ENCODE results near the gene LCLAT1.

Gene LCLAT1

DNA sequence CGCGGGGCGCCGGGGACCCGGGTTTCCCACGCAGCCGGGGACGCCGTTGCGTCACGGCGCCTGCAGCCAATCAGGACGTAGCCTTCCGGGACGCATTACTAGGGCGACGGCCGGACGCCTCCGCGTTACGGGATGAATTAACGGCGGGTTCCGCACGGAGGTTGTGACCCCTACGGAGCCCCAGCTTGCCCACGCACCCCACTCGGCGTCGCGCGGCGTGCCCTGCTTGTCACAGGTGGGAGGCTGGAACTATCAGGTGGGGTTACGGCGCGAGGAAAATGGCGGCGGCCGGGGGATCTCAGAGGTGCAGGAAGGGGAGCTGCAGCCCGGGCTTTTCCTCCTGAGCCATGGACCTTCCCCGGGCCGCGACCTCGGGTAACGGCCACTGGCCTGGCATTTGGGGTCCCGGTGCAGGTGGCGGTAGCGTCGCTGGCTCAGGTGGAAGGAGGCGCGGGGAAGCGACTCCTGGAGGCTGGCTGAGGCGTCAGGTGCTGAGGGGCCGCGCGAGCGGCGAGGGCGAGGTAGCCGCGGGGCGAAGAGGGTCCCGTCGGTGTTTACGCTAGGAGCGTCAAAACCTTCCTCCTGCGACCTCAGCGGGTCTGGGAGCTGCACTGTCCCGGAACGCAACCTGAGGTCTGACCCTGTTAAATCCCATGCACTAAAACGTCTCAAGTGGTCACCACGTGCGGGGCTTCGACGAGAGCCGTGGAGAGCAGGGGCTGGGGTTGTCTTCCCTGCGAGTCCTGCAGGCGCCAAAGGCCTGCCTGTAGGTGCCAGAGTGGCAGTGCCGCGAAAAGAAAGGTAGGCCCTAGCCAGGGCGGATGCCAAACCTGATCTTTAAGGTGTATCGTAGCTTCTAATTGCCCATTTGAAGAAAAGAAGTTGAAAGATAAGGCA, at the start of gene LCLAT1:
Gene LCLAT1 (plus strand): TSS at position 98 of the 897 bp plus-strand sequence. CDS start 78,345 bp downstream, outside the sequence.
- H3K4me3 ChIP-seq (ENCODE audit: low read length), result peak within 1 kb of the TSS; percentile 63
- H3K9me3 ChIP-seq (ENCODE audit: insufficient read depth, low read depth, low read length), result no peaks in the 10 kb centered on the region
- peak within 1 kb of the TSS; percentile 71 for H3K9ac ChIP-seq (ENCODE audit: low read depth, low read length)
- H3K36me3 ChIP-seq (ENCODE audit: insufficient read depth, low read depth, low read length), result no peaks in the 10 kb centered on the region
- H3K27ac ChIP-seq (ENCODE audit: low read length), result no peak within 1 kb of the TSS
- H3K27me3 ChIP-seq (ENCODE audit: insufficient read depth, low read length), result peaks cover 14% of the 10 kb centered on the region; the same call in 1 of the 2 replicates
- H3K4me1 ChIP-seq (ENCODE audit: insufficient read depth, low read length), result no peaks in the 10 kb centered on the region

DNA sequence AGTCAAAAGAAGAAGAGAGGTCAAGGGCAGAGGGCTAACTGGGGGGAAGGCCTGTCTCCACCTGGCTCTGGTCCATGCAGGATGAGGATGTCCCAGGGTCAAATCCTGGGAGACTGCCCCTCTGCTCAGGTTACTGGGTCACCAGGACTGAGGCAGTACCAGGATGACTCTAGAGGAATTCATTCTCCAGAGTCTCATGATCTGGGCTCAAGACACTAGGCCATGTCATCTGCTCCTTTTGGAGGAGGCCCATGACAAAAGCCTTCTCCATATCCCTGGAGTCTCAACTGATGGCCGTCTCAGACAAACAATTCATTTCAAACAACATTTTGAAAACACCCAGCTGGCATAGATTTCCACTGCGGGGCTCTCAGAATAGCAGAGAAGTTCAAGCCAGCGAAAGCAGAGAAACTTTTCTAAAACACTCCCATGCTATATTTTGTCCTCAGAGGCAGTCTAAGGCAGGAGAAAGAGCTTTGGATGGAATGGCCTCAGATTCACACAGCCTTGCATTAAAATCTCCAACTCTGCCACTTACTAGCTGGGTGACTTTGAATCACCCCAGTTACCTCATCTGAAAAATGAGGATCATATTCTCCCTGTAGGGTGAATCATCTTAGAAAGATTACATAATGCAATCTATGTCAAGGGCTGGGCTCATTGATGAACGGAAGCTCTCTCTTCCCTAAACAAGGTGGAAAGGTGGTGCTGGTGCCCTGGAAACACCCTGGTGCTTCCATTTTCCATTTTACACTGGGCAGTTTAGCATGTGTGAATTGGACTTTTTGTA, 48.8 kb upstream of the LCLAT1 start:
- no peaks in the 10 kb centered on the region for H3K9me3 ChIP-seq (ENCODE audit: insufficient read depth, low read depth, low read length)
- no peak overlapping the region for H3K4me3 ChIP-seq (ENCODE audit: low read length)
- H3K4me1 ChIP-seq (ENCODE audit: insufficient read depth, low read length), result no peaks in the 10 kb centered on the region
- no peaks in the 10 kb centered on the region for H3K27me3 ChIP-seq (ENCODE audit: insufficient read depth, low read length)
- H3K9ac ChIP-seq (ENCODE audit: low read depth, low read length), result no peak overlapping the region
- no peak overlapping the region for H3K27ac ChIP-seq (ENCODE audit: low read length)
- no peaks in the 10 kb centered on the region for H3K36me3 ChIP-seq (ENCODE audit: insufficient read depth, low read depth, low read length)

DNA sequence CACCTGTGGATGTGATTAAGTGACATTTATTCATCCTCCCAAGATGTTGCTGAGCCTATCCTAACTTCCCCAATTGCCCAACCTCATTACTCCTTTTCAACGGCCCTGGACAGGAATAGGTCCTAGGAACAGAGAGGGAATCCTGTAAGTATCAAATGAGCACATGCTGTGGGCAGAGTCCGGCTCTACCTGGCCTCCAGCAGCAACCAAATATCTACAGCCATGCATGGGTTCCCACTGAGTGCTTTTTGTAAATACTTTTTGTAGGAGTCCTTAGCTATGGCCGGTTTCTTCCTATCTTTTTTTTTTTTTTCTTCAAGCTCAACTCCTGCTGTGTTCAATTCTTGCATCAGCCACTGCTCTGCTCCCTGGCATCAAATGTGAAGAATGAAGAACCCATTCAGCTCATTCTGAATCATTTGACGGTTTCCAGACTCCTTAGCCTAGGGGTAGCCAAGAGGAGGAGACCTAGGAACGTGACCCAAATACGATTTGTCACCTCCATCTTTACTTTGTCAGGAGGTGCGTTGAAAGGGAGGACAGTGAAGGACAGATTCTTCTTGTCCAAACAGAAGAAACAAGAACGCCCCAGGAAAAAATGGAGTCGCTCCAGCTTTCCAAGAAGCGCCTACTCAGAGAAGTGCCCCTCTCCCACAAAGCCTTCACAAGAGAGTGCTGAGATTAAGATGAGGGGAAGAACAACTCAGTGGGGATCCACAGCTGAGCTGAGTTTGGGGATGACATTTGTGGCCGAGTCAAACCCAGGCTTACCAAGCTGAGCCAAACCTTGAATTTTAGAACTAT, 46.7 kb upstream of the LCLAT1 start:
- H3K4me1 ChIP-seq (ENCODE audit: insufficient read depth, low read length), result peaks cover 13% of the 10 kb centered on the region; the same call in 1 of the 2 replicates
- H3K9ac ChIP-seq (ENCODE audit: low read depth, low read length), result no peak overlapping the region
- no peaks in the 10 kb centered on the region for H3K36me3 ChIP-seq (ENCODE audit: insufficient read depth, low read depth, low read length)
- no peaks in the 10 kb centered on the region; the same call in 1 of the 2 replicates for H3K27me3 ChIP-seq (ENCODE audit: insufficient read depth, low read length)
- no peaks in the 10 kb centered on the region for H3K9me3 ChIP-seq (ENCODE audit: insufficient read depth, low read depth, low read length)
- H3K4me3 ChIP-seq (ENCODE audit: low read length), result no peak overlapping the region
- no peak overlapping the region for H3K27ac ChIP-seq (ENCODE audit: low read length)

DNA sequence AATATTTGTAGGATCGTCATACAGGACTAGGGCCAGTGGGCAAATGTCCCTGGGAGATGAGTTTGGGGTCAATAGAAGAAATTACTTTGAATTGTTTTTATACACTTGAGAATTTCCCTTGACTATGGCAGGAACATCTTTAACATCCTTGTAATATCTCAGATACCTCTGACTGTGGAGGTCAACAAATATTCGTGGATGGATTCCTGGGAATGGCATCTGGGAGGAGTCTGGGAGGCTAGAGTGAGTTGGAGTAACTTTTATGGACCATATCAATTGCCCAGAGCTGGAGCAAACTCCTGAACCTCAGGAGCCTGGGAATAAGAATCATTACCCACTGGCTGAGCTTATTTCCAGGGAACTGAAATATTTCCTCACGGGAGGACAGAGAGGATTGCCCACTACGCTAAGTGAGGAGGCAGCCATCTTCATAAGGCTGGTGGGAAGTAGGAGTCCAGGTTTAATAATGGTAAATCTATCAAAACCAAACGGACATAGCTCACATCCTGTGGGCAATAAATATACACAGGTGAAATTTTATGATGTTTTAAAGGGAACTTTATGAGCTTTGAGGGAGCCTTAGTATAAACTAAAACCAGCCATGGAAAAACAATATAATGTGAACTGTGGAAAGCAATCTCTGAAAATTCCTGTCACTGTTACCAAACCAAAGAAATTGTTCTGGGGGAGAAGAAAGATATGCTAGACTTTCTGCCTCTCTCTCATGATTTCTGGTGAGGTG, 44.4 kb upstream of the LCLAT1 start:
- Histone ChIP-seq H3K4me1 (ENCODE audit: insufficient read depth, low read length) (peaks cover 15% of the 10 kb centered on the region; the same call in 1 of the 2 replicates), H3K4me3 (ENCODE audit: low read length) (no peak overlapping the region), H3K27me3 (ENCODE audit: insufficient read depth, low read length) (peaks cover 10% of the 10 kb centered on the region), H3K36me3 (ENCODE audit: insufficient read depth, low read depth, low read length) (no peaks in the 10 kb centered on the region), H3K9ac (ENCODE audit: low read depth, low read length) (no peak overlapping the region), H3K9me3 (ENCODE audit: insufficient read depth, low read depth, low read length) (no peaks in the 10 kb centered on the region), H3K27ac (ENCODE audit: low read length) (no peak overlapping the region)

DNA sequence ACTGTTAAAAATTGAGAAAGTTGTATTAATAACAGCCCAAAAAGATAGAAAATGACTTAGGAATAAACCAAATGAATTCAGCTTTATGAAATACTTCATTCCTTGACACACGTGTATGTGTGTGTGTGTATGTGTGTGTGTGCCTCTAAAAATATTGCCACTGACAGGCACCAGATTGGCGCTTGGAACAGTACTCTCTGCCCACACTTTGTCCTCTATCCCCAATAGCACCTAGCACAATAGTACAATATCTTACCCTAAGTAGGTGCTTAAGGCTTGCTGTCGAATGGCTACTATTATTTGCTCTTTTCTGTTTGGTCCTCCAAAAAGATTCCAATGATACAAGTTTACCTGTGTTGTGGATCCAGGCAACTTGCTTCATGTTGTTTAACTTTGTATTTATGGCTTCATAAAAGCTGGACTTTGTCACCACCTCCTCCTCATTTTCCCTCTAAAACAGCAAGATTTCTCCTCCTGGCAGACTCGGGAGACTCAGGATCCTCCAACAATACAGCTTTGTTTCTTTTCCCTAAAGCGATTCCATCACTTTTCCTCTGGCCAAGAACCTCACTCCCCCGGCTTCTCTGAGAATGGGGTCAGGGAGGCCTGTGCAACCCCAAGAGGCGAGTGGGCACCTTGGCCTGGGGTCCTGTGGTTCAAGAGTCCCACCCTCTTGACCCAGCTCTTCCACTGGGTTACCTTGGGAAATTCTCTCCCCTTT, 43.3 kb upstream of the LCLAT1 start:
- Histone ChIP-seq H3K27me3 (ENCODE audit: insufficient read depth, low read length) (peaks cover 10% of the 10 kb centered on the region), H3K27ac (ENCODE audit: low read length) (no peak overlapping the region), H3K9ac (ENCODE audit: low read depth, low read length) (no peak overlapping the region), H3K4me3 (ENCODE audit: low read length) (no peak overlapping the region), H3K4me1 (ENCODE audit: insufficient read depth, low read length) (peaks cover 15% of the 10 kb centered on the region; the same call in 1 of the 2 replicates), H3K9me3 (ENCODE audit: insufficient read depth, low read depth, low read length) (no peaks in the 10 kb centered on the region), H3K36me3 (ENCODE audit: insufficient read depth, low read depth, low read length) (no peaks in the 10 kb centered on the region)

DNA sequence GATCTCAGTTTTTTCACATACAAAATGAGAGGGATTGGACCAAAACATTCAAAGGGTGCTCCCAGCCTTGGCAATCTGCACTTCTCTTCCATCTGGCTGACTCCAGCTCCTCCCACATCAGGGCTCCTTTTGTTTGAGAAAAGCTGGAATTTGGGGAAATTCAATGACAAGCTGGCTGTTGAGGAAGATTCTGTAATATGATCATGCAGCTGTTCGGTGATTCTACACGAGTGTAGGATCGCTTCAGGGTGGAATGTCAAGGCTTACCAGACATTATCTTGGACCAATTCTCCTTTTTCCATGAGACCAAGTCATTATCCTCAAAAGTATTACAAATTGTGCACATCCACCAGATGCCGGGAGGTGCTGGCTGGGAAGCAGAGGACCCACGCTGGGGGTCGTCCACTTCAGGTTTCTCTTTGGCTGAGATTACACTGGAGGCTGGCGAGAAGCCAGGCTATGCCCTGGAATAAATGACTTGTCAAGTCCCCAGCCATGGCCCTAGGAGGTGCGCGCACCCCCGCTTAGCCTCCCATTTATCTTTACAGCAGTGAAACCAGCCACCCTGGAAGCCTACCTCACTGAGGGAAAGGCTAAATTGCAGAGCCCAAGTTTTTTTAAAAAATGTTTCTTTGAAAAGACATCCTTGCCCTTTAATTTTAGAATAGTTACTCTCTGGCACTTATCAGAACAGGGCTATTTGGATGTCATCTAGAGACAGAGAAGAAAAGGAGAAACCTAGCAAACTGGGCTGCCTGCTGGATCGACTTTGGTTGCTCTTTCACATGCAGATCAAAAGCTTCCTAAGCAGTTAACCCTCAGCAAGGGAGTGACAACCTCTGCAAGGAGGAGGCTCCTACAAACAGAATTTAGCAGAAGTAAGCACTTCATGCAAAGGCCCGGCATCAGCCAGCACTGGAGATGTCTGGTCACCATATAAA, 42.5 kb upstream of the LCLAT1 start:
- no peaks in the 10 kb centered on the region for H3K36me3 ChIP-seq (ENCODE audit: insufficient read depth, low read depth, low read length)
- H3K4me3 ChIP-seq (ENCODE audit: low read length), result peak overlapping the region; percentile 35; the same call in 1 of the 2 replicates
- H3K9me3 ChIP-seq (ENCODE audit: insufficient read depth, low read depth, low read length), result no peaks in the 10 kb centered on the region
- peaks cover 10% of the 10 kb centered on the region for H3K27me3 ChIP-seq (ENCODE audit: insufficient read depth, low read length)
- H3K9ac ChIP-seq (ENCODE audit: low read depth, low read length), result no peak overlapping the region
- H3K27ac ChIP-seq (ENCODE audit: low read length), result no peak overlapping the region
- H3K4me1 ChIP-seq (ENCODE audit: insufficient read depth, low read length), result peaks cover 15% of the 10 kb centered on the region; the same call in 1 of the 2 replicates

DNA sequence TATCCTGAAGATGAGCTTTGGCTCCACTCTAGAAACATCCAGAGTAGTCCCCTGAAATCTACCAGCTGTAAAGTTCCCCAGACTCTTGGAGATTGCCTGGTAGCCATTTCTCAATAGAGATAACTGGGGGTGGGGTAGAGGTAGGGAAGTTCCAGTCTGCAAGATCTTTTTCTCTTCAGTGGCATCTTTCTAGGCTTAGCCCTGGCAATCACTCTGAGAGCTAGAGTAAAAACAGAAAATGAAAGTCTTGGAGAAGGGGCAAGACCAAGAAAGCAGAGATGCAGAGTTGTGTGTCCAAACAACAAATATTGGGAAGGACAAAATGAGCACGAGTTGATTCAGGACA, 41.8 kb upstream of the LCLAT1 start:
- Histone ChIP-seq H3K27ac (ENCODE audit: low read length) (no peak overlapping the region), H3K4me1 (ENCODE audit: insufficient read depth, low read length) (peaks cover 15% of the 10 kb centered on the region; the same call in 1 of the 2 replicates), H3K36me3 (ENCODE audit: insufficient read depth, low read depth, low read length) (no peaks in the 10 kb centered on the region), H3K9me3 (ENCODE audit: insufficient read depth, low read depth, low read length) (no peaks in the 10 kb centered on the region), H3K27me3 (ENCODE audit: insufficient read depth, low read length) (peaks cover 10% of the 10 kb centered on the region), H3K9ac (ENCODE audit: low read depth, low read length) (no peak overlapping the region), H3K4me3 (ENCODE audit: low read length) (peak overlapping the region; percentile 23; the same call in 1 of the 2 replicates)

DNA sequence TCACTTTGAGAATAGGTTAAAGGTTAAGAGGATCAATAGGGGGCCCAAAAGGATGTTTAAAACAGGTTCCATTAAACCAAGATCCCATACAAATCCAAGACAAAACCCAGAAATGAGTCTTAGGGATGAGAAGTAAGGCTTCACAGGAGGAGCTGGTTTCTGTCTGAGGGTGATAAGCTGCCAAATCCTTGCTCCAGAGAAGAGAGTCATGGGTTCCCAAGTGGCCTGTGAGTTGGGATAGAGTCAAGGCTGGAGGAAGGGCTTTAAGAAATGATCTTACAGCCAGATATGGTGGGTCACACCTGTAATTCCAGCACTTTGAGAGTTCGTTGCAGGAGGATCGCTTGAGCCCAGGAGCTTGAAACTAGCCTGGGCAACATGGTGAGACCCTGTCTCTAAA, 40.2 kb upstream of the LCLAT1 start:
- no peak overlapping the region for H3K9ac ChIP-seq (ENCODE audit: low read depth, low read length)
- no peaks in the 10 kb centered on the region for H3K36me3 ChIP-seq (ENCODE audit: insufficient read depth, low read depth, low read length)
- H3K4me3 ChIP-seq (ENCODE audit: low read length), result no peak overlapping the region
- H3K27me3 ChIP-seq (ENCODE audit: insufficient read depth, low read length), result peaks cover 10% of the 10 kb centered on the region
- no peak overlapping the region for H3K27ac ChIP-seq (ENCODE audit: low read length)
- H3K9me3 ChIP-seq (ENCODE audit: insufficient read depth, low read depth, low read length), result no peaks in the 10 kb centered on the region
- H3K4me1 ChIP-seq (ENCODE audit: insufficient read depth, low read length), result peaks cover 15% of the 10 kb centered on the region; the same call in 1 of the 2 replicates

DNA sequence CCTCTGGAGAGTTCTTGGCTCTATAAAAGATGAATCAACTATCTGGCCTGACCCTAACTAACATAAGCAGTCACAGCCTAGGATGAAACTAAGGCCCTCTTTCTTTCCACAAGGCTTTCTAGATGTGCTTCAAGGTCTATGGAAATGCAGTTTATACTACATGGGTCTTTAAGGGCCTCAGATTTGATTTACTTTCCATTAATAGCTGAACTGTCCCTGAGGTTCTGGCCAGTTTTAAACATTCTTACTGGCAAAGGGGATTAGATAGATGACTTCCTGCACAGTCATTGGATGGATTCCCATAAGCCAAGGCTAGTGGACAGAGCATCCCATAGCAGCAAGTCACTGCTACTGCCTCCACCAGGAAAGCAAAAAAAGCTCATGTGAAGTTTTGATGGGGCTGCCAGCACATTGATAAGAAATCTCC, 38.1 kb upstream of the LCLAT1 start:
- peaks cover 10% of the 10 kb centered on the region for H3K27me3 ChIP-seq (ENCODE audit: insufficient read depth, low read length)
- no peak overlapping the region for H3K27ac ChIP-seq (ENCODE audit: low read length)
- H3K9me3 ChIP-seq (ENCODE audit: insufficient read depth, low read depth, low read length), result no peaks in the 10 kb centered on the region
- H3K4me3 ChIP-seq (ENCODE audit: low read length), result no peak overlapping the region
- H3K4me1 ChIP-seq (ENCODE audit: insufficient read depth, low read length), result peaks cover 14% of the 10 kb centered on the region; the same call in 1 of the 2 replicates
- no peaks in the 10 kb centered on the region for H3K36me3 ChIP-seq (ENCODE audit: insufficient read depth, low read depth, low read length)
- H3K9ac ChIP-seq (ENCODE audit: low read depth, low read length), result no peak overlapping the region
